Measurements from ENCODE around the gene BAZ1B.
"Not testable (repeated sequence)": the region's sequence is repeated elsewhere in the genome, so short reads cannot be mapped to it uniquely, and the experiment has no call there.

DNA sequence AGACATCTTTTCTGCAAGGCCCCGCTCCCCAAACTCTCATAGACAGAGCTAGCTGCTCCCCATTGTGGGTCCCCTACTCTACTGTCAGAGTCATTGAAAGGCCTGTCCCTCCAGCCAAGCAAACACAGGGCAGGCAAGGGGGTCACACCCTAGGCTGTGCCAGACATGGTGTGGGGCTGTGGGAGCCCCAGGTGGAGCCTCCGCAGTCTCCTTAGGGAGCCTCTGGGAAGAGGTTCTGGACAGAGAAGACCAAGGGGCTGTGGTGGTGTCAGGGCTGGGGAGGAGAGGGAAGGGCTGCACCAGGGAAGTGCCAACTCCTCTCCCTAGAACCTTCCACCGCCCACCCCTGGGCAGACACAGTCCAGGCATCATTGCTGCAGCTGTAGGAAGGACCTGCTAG, 117.2 kb downstream of the BAZ1B start:
- TF ChIP-seq CTCF, POLR2A (IDR thresholded peaks at IDR 0.05): not testable (repeated sequence)

Measured in body of pancreas (tissue), 4 donors.